ENCODE data around the gene RAD23A. TPM values are rescaled to one million over a fixed set of nuclear protein-coding genes. Genes with fewer than 3 reads are reported as not detected.

Gene RAD23A
- 100 to 1,000 TPM; 189 to 190 TPM for total RNA-seq

- intact Hi-C loops (cut with micrococcal nuclease) = no loop called here
- ATAC-seq (peak; percentile 87), DNase-seq (peak; percentile 99)
- Mint-ChIP-seq H3K27ac (peak within 1 kb of the TSS; percentile 96), H3K4me1 (ENCODE audit: low read depth) (peaks cover 44% of the 10 kb centered on the region), H3K36me3 (ENCODE audit: low read depth) (peaks cover 81% of the 10 kb centered on the region), H3K4me3 (peak within 1 kb of the TSS; percentile 85), H3K9me3 (no peaks in the 10 kb centered on the region), H3K27me3 (no peaks in the 10 kb centered on the region)
- POLR2A ChIA-PET = interaction anchor here (1.2 to 4.0 kb wide), 3 partner anchors 8 to 12 kb away, joined by 4 to 30 read pairs (median 17); partner anchors contain the start of genes FARSA and GADD45GIP1
- CTCF ChIA-PET = interaction anchor here (1.3 kb wide), 1 partner anchor 20 kb away, joined by 8 read pairs; no protein-coding TSS in a partner anchor
- TF ChIP-seq CTCF (IDR thresholded peaks at IDR 0.05) = no peak
Observed at GRCh38 chr19:12945479-12946091, at the start of gene RAD23A. Gene RAD23A (plus strand): TSS chr19:12945862. CDS start chr19:12945949, 87 bp downstream.

DNA sequence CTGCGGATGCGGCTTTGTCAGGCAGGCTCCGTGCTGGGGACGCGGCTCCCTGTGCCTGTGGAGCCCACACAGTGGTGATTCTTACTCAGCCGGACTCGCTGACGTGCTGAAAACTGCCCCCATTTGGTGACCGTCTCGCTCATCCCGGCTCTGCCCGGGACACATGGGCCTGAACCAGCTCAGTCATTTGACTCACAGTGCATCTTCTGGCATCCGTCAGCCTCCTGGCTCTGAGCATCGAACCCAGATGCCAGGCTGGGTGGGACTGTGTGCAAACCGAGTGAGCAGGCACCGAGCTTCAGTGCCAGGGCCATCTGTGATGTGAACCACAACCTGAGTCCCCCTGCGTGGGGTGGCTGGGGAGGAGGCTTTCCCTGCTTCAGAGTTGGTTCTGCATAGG, 49.2 kb upstream of the RAD23A start:
- peaks cover 26% of the 10 kb centered on the region for H3K36me3 Mint-ChIP-seq (ENCODE audit: low read depth)
- no peak overlapping the region for H3K27ac Mint-ChIP-seq
- DNase-seq = no peak
- ATAC-seq = no peak
- no peak for TF ChIP-seq CTCF (IDR thresholded peaks at IDR 0.05)
- peaks cover 25% of the 10 kb centered on the region for H3K4me1 Mint-ChIP-seq (ENCODE audit: low read depth)
- H3K27me3 Mint-ChIP-seq = no peaks in the 10 kb centered on the region
- POLR2A ChIA-PET = interaction anchor here (1.2 to 1.4 kb wide), 2 partner anchors 19 to 43 kb away, joined by 3 read pairs; no protein-coding TSS in a partner anchor
- CTCF ChIA-PET = interaction anchor here (1.2 to 1.8 kb wide), 2 partner anchors 10 to 11 kb away, joined by 3 to 4 read pairs; no protein-coding TSS in a partner anchor
- no peaks in the 10 kb centered on the region for H3K9me3 Mint-ChIP-seq
- no peak overlapping the region for H3K4me3 Mint-ChIP-seq
- intact Hi-C loops (cut with micrococcal nuclease) = no loop called here

- no peaks in the 10 kb centered on the region for H3K27me3 Mint-ChIP-seq
- H3K27ac Mint-ChIP-seq = peak overlapping the region; percentile 78
- no peaks in the 10 kb centered on the region for H3K9me3 Mint-ChIP-seq
- DNase-seq (peak; percentile 76), ATAC-seq (peak; percentile 96)
- intact Hi-C loops (cut with micrococcal nuclease) = no loop called here
- H3K36me3 Mint-ChIP-seq (ENCODE audit: low read depth) = peaks cover 12% of the 10 kb centered on the region
- H3K4me3 Mint-ChIP-seq = no peak overlapping the region
- CTCF ChIA-PET = interaction anchor here (0.9 to 2.2 kb wide), 6 partner anchors 10 to 66 kb away, joined by 3 to 9 read pairs (median 6); partner anchors contain the start of gene DNASE2
- POLR2A ChIA-PET = interaction anchor here (2.0 to 2.5 kb wide), 2 partner anchors 9 to 19 kb away, joined by 8 to 12 read pairs; partner anchors contain the start of genes GCDH and SYCE2
- peaks cover 14% of the 10 kb centered on the region for H3K4me1 Mint-ChIP-seq (ENCODE audit: low read depth)
- no peak for TF ChIP-seq CTCF (IDR thresholded peaks at IDR 0.05)
Observed at GRCh38 chr19:12899891-12900518, 45.7 kb upstream of the RAD23A start.

DNA sequence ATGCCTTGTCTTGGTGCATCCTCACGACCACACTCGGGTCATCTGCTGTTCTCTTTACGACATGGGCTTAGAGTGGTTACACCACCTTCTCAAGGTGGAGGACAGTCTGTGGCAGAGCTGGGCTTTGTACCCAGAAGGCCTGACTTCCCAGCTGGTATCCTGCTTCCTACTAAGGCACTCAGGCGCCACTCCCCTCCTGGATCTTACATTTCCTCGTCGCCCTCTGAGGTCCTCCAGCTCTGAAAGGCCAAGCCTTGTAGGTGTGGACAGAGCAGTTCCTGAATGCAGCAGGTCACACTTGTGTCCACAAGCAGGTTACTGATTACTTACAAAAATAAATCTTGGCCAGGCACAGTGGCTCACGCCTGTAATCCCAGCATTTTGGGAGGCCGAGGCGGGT, 38.5 kb upstream of the RAD23A start:
- CTCF ChIA-PET = interaction anchor here (0.7 to 1.4 kb wide), 2 partner anchors 11 to 26 kb away, joined by 4 read pairs; partner anchors contain the start of gene DNASE2

More for the DNA sequence above, 38.5 kb upstream of the RAD23A start:
- no peak for ATAC-seq
- intact Hi-C loops (cut with micrococcal nuclease) = no loop called here
- Mint-ChIP-seq H3K27me3 (no peaks in the 10 kb centered on the region), H3K36me3 (ENCODE audit: low read depth) (peaks cover 3% of the 10 kb centered on the region), H3K4me1 (ENCODE audit: low read depth) (no peaks in the 10 kb centered on the region), H3K4me3 (no peak overlapping the region), H3K27ac (no peak overlapping the region), H3K9me3 (no peaks in the 10 kb centered on the region)
- POLR2A ChIA-PET = interaction anchor here (0.9 to 2.0 kb wide), 2 partner anchors 11 to 25 kb away, joined by 3 to 6 read pairs; partner anchors contain the start of gene SYCE2
- no peak for TF ChIP-seq CTCF (IDR thresholded peaks at IDR 0.05)
- DNase-seq = no peak

All from activated CD8-positive, alpha-beta T cell treated with anti-CD3 and anti-CD28 coated beads for 36 hours (primary cell).